NCI-H2196 (cell line): ENCODE measurements around the gene TRIM32.

Experiments
- DNase-seq: peaks from one replicate; lab custom pipeline; 2025; ENCODE audit not compliant: unreplicated experiment; lab: John Stamatoyannopoulos, UW

The TRIM32 gene

DNA sequence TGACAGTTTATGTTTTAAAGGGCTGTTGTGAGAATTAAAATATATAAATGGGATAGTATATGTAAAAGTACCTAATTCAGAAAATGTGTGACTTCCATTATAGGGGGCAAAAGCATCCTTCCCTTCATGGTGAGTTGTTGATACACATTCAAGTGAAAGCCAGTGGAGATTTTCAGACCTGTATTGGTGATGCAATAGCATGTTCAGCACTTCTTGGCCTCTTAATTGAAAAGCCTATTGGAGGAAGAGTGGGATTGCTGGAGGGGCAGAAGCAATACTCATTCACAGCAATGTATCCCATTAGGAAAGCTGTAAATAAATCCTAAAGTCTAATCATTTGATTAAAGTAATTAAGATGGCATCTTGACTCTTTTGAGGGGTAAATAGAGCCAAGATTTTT, 17.4 kb downstream of the TRIM32 start:
- DNase-seq, result no peak

DNA sequence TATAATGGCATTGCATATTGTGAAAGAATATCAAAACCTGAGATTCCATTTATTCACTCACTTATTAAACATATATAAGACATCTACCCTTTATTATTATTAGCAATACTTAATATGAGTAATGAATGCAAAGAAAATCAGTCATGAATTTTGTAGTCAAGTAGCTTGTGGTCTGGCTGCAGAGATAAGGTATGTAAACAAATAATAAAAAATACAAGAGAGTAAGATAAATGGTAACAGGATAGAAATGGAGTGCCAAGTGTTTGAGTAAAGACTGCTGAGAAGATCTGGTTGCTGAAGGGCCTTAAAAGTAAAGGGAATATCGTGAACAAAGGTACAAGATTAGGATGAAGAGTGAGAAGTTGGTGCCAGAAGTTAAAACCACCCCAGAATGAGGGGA, 18.4 kb downstream of the TRIM32 start:
- DNase-seq, result no peak

DNA sequence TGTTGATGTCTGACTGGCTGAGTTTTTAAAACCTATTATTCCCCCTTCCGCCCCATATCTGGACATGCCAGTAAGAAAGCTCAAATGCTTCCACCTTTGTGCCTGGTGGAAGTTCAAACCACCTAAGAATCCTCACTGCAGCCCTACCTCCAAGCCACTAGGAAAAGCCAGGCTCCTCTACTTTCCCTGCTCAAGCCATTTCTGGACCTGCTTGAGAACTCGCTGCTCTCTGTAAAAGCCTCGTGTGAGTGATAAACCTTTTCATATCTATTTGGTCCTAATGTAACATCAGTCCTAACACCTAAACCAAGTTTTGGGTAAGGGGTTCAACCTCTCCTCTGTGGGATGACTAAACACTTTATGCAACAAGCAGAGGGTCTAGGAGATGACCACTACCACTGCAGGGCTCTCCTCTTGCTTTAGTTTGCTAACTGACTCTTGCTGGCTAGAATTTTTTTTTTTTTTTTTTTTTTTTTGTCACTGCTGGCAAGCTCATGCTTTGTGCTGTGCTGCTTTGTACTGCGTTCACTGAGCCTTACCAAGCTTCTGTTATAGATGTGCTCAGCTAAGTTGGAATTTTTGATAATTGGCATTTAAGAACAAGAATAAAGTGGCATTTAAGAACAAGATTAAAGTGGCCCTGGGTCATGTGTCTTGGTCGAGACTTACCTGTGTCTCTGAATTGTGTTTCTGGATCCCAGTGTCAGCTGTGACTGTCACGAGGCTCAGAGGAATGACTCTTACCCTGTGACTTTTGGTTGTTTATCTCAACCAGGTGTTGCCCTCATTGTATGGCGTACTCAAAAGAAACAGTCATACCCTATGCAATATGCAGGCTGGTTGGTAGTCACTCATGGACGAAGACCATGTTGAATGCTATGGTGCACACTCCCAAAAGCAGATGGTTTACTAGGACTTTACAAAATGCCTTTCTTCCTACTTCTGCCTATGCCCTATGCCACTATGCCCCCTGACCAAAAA, 19.5 kb downstream of the TRIM32 start:
- DNase-seq, result no peak

DNA sequence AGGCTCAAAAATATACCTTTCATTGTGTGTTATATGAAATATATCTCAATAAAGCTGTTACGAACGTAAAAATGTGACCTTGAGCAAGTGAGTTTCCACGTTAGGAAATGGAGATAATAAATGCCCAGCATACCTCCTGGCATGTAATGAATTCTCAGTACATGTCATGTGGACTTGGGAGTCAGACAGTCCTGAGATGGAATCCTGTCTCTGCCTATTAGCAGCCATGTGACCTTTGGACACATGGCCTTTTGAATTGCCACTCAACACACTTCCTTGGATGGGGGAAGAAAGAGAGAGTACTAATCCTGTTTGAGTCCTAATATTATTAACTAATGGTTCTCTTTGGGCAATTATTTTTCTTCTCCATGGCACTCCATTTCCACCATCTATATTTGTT, 25.7 kb downstream of the TRIM32 start:
- DNase-seq, result no peak

DNA sequence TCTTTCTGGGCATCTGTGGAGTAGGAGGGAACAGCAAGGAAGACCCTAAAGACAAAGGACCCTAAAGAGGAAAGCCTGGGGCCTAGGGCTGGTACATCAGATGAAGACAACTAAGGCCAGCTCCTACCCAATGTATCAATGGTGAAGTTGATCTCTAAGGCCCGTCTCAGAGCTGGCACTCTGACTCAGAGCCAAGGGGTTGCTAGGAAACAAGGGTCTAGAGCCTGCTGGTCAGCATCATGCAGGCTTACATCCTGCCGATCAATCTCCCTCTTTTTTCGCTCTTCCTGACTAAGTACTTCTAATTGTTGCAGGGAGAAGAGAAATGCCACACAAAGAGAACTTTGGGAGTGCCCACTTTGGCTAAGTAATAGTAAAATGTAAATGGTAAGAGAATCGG, 26.2 kb downstream of the TRIM32 start:
- DNase-seq, result peak; percentile 10

DNA sequence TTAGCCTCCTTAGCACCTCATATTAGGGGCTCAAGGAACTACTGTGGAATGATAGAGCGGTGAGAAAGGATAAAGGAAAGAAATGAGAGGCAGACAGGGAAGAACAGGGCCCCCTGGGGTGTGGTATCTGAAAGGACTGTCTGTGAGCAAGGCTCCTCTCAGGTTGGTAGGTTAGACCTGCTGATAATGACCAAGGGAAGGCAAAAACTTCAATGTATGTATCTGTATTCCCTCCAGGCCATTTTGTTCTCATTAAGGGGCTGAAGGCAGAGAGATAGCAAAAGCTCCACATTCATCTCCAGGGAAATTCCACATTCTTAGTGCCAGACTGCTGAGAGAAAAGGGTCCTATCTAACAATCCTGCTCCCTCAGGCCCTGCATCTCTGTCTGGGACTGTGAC, 28.6 kb downstream of the TRIM32 start:
- DNase-seq, result no peak

DNA sequence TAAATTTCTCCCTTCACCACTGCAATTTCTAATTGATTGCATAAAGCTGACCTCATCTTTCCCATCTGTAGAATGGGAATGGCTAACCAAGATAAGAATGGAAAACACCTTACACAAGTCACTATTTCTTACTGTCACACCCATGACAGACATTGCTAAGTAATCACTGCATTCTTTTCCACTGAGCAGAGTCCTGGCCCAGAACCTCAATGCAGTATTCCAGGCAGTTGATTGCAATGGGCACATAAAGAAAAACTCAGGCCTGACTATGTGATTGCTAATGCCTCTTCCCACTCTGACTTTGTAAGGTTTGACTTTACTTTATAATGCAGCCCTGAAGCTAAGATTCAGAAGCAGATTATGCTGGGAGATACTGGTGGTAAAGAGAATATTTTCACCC, 29.3 kb downstream of the TRIM32 start:
- DNase-seq, result no peak

DNA sequence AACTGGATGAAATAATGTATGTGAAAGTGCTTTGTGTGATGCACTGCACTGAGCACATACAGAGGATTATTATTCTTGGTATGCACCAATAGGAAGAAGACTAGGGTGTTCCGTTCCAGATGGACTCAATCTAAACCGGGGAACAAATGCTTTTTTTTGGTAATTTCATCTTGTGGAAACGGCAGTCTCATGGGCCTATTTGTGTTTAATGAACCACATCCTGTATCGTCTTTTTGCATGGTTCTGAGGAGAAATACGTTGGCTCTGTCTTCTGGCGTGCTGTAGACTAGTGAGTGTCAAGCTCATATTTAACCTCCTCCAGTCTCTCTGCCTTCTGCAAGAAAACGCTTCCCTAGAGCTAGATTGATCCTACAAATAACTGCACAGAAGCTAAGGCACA, 30.0 kb downstream of the TRIM32 start:
- no peak for DNase-seq

DNA sequence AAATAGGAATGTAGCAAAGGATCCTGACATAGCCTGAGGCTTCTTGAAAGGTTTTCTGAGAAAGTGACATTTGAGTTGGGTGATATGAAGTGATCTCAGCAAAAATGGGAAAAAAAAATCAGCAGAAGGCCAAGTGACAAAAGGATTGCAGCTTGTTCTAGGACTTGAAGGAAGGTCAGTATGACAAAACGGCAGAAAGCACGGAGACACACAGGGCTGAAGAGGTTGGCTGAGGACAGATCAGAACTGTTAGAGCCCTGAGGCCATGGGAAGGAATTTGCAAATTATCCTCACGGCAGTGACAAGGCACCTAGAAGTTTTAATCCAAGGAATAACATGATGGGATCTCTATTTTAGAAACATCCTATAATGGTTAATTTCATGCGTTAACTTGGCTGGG, 31.0 kb downstream of the TRIM32 start:
- DNase-seq, result no peak

DNA sequence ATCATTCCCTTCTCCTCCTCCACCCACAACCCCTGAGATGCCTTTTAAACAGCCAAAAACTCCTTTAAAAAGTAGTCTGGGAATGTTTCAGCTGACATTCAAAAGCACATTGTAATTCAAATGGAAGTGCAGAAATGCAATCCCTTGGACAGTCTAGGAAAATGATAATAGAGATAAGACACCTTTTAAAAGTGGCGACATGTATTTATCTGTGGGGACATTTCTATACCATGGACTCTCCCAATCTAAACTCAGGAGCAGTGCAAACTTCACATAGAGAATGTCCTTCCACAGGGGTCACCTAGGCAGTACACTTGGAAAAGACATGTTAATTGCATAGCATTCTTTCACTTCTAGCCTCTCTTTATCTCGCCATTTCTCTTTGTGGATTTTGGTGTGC, 33.0 kb downstream of the TRIM32 start:
- DNase-seq, result no peak

DNA sequence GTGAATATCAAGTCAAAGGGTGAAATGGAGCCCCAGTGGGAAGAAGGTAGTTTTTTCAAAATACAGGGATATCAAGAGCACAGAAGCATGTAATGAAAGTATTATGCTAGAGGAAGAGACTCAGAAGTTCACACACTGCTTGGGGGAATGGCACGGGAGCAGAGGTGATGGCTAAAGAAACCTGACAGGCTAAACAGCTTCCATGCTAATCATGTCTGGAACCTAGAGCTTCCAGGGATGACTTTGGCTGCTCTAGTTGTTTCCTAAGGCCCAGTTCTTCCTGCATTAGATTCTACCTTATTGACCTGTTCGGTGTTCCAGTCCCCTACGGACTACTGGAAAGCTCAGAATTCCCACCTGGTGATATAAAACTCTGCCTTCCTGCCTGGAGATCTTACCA, 34.3 kb downstream of the TRIM32 start:
- DNase-seq, result no peak

DNA sequence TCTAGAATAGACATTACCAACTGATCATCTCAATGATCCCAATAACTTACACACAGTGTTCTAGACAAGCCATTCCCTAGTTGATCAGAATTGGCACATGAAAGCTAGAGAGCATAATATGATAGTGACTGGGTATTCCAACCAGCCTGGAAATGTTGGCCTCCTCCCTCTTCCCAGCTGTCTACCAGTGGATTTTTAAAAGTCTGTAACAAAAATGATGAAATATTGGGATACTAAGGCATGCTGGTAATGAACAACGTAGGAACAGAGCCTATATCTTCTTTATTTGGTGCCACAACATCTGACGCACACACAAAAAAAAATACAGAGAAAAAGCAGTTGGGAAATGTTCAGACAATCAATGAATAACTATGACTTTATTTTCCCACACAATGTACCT, 34.8 kb downstream of the TRIM32 start:
- no peak for DNase-seq

DNA sequence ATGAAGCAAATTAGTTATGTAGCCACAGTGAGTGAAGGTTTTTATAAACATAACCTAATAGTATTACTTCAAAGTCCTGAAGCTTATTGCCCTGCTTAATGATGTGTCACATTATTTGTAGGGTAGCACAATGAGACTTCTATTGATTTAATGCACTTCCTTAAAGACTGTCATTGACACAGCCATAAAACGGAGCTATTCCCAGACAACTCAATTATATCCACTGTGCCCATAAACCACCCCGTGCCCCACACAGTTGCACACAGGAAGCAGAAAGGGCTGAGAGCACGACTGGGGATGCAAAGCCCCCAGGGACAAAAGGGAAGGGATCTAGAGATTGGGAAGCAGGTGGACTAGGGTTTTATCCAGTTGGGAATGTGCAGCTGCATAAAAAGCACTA, 37.0 kb downstream of the TRIM32 start:
- DNase-seq, result no peak

DNA sequence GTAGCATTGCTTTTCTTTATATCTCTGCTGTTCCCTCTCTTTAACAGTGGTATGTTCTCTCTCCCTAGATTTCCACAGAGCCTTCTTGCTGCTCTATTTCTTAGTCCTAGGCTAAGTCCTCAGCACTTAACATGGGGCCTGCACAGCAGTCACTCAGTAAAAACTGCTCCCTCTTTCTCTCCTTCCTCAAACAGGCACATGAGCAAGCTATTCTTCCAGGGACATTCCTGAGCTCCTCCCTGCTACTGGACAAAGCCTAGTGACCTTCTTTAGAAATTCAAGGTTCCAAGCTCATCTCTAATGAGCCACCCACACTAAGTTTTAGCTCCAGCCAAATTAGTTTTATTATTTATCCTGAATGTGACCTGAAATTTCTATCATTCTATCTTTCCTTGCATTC, 39.5 kb downstream of the TRIM32 start:
- DNase-seq, result no peak

DNA sequence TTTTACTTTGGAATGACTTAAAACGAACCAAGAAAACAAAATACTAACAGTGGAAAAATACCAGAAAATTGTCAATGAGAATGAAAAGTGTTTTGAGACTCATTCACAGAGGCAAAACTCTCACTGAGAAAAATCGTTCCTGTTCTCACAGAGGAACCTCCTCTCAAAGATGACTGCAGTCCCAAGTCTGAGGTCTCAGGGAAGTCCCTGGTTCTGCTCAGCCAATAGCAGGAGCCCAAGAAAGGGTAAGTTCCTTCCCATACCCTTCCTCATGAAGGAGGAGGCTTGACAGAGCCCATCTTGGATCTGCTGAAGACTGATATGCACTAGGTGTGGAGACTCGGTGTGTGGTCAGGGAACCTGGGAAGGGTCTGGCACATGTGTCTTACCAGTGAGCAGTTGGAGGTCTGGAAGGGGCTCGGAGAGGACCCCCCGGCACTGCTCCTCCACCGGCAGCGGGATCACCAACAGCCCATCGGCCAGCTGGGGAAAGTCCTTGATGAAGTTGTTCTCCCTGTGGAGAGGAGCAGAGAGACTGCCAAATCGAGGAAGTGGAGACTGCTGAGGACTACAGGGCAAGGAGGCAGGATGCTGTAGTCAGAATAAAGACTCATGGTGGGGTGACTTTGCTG, 46.0 kb downstream of the TRIM32 start:
- no peak for DNase-seq

DNA sequence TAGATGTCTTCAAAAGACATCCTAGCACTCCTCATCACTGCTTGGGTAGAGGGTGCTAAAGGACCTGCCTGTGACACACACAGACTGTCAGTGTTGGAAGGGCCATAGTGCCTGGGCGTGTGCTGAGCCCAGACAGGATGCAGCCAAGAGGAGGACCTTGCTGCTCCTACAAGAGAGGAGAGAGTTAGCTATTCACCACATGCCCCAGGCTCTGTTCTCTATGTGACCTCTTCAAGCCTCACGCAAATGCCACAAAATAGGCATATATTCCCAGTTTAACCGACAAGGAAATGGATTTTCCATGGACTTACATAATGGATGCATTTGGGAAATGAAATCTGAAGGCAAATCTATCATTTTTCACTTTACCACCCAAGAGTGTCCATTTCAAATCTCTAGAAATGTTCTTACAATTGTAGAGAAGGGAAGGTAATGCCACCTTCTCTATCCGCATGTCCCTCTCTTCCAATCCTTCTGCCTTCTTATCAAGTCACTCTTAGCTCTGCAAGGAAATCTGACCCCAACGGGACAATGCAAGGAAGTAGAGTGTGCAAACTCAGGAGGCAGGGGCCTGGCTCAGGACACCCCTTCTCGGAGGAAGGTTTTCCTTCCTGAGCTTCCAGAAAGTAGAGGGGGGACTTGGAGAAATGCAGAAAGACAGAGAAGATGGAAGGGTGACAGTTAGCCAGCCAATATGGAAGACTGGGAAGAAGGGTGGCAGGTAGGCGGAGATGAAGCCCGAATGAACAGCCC, 49.5 kb downstream of the TRIM32 start:
- DNase-seq, result no peak

DNA sequence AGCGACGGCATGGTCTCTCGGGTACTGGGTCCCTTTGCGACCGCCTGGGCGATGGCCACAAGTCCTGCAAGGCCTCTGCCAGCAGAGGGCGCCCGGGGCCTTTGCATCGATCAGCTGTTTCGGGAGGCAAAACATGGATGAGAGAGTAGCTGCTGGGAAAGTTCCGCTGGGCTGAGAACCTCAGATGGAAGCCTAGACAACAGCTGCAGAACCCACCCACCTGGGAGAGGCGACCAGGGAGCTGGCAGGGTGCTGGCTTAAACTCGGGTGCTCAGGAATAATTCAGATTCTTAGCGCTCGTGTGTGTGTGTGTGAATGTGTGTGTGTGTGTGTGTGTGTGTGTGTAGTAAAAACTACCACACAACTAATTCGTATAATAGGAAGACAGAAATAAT, 50.0 kb downstream of the TRIM32 start:
- DNase-seq, result peak; percentile 77

DNA sequence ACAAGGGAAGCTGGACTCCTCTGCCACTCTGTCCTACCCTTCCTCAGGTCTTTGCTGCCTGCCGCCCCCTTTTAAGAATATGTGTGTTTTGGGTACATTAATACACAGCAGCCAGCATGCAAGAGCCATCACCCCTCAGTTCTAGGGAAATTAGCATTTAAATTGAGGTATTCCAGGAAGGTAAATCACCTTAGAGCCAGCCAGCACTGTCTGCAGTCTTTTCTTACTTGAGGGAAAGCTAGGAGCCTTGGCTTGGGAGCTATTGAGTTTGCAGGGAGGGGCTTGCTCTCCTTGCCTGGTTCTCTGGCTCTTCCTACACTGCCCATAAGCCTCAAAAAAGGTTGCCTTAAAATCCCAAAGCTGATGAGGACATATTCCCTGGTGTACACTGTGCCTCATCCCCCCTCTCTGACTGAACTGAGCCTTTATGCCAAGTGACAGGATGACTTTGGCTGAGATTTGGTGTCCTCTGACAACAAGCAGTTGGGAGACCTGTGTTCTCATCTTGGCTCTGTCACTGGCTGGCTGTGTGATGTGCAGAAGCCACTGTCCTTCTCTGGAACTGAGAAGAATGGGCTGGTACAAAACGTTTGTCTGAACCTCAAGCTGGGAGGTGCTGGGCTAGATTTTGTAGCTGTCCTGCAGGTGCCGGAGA, 54.1 kb downstream of the TRIM32 start:
- no peak for DNase-seq

DNA sequence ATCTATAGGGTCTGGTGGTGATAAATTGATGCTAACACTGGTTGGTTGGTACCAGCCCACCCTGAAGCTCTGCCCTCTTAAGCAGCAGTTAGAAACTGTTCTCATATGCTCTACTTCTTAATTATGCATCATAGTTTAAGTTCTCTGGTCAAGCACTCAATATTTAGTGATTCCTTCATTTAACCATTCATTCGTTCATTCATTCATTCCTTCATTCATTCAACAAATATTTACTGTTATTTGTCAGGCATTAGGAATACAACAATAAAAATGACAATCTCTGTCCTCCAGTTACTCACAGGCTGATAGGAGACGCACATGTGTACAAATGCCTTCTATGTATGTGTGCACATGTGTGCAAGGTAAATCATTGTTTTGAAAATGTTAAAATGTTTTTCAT, 54.6 kb downstream of the TRIM32 start:
- DNase-seq, result no peak

DNA sequence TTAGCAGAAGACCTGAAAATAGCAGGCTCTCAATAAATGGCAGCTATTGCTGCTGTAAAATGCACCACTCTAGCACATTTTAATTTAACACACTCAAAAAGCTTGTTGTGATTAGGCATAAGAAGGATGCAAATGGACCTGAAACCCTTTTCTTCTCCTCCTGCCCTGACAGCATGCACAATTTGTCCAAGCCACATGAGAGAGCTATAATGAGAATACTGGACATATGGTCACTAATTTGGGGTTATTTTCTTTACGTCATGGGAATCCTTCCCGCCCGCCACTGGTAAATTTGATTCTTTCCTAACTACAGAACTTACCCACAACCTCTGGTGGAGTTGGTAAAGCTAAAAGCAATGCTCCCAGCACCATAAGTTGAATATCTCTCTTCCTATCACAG, 62.1 kb downstream of the TRIM32 start:
- no peak for DNase-seq

DNA sequence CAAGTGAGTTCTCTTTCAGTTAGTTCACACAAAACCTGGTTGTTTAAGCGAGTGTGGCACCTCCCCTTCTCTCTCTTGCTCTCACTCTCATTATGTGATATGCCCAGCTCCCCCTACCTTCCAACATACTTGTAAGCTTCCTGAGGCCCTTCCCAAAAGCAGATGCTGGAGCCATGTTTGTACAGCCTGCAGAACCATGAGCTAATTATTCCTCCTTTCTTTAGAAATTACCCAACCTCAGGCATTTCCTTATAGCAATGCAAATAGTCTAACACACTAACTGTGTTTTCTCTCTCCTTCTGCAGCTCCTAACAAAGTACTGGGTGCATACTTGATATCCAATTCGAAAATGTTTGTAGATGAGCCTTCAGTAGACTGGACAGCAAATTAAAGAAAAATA, 62.7 kb downstream of the TRIM32 start:
- no peak for DNase-seq
